Stimulated activated CD4-positive, alpha-beta T cell treated with anti-CD3 and anti-CD28 coated beads, Interleukin-2, amount 100 ng/mL, for 48 hours (primary cell): ENCODE data around the gene ATP6V0E1.

Experiments
- DNase-seq, 2 donors: peaks; one replicate each; pipeline ENCODE4 v3.0.0-alpha.2; 2020

ATP6V0E1 gene

DNA sequence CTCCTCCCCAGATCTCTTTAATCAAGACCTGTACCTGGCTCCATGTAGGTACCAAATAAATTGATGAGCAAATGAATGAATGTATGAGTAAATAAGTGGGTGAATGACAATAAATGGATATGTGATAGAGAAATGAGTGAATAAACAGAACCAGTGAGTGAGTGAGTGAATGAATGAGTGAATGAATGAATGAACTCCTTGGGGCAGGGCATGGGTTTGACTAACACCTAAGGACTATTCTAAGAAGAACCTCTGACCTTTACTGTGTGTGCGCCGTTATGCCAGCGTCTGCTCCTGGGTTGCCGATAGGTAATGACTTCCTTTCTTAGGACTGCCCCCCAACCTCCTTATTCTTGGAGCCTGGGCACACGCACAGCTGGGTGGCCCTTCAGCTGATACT, 26.1 kb upstream of the ATP6V0E1 start:
- no peak for DNase-seq

- peak; percentile 53 to 68 for DNase-seq
Measured at GRCh38 chr5:172958331-172959046, 25.1 kb upstream of the ATP6V0E1 start.

GRCh38 chr5:172959824-172960799, 23.5 kb upstream of the ATP6V0E1 start:
- no peak for DNase-seq

DNA sequence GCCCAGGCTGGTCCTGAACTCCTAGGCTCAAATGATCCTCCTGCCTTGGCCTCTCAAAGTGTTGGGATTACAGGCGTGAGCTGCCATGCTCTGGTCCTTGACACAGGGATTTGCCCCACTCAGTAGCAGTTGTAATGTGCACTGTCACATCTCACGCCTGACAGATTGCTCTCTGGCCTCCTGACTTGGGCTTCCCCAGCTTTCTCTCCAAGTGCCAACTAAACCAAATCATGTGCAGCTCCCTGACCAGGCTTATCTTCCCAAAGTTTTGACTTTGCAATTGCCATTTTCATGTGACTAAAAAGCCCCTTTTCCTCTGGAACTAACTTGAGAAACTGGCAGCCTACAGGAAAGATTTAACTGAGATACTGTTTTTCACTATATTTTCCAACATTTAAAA, 13.7 kb upstream of the ATP6V0E1 start:
- no peak for DNase-seq

DNA sequence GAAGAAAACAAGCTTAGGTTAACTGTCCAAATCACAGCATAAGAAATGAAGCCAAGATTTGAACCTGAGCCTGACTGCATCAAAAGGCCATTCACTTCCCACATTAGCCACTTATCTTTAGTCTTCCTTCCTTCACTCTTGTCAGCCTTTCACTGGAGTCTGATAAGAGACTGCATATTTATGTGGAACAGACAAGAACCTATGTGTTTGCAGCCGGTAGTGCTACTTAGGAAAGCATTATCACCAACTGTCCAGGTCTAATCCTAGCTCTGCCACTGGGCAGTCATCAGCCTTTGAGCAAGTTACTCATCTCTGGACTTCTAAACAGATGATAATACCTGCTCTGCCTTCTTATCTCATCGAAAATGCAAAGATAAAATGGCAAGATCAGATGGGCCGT, 12.1 kb upstream of the ATP6V0E1 start:
- DNase-seq: no peak

GRCh38 chr5:172972552-172972951, 11.0 kb upstream of the ATP6V0E1 start:
- no peak for DNase-seq

DNA sequence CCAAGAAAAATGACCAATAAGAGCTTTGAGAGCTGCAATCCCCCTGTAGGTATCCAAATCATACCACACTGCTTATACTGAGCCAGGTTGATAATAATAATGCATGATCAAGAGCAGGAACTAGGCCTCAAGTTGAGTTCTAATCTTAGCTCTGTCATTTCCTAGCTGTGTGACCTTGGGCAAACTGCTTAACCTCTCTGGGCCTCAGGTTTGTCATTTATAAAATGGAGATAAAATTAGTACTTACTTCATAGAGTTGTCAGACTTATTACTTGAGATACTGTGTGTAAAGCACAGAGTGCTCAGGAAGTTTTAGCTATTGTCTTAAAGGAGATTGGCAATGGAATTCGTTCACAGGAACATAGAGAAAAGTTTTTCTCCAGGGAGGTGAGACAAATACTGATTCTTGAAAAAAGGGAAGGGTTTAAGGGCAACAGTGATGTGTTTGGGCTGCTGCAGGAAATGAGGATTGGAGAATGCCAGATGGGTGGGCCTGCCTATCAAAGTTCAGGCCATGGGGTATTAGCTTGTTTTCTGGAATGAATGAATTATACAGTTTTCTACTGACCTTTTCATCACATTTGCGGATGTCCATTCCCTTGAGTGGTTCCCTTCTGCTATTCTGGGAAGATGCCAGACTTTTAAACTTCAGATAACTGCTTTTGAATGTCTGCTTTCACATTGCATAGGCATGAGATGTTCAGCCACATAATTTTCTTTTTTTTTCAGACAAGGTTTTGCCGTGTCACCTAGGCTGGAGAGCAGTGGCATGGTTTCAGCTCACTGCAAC, 10.2 kb upstream of the ATP6V0E1 start:
- DNase-seq: no peak

GRCh38 chr5:172973931-172974330, 9.6 kb upstream of the ATP6V0E1 start:
- no peak for DNase-seq

DNA sequence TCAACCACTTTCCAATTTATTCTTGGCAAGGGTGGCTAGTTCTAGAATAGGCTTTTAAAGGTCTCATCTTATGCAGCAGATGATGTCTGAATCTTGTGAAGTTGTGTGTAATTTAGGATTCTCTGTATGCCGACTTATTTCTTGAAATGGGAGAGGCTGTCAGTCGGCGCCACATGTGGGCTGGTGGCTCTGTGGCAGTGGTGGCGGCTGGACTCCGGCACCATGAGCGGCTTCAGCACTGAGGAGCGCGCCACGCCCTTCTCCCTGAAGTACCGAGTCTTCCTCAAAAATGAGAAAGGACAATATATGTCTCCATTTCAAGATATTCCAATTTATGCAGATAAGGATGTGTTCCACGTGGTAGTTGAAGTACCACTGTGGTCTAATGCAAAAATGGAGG, 8.3 kb upstream of the ATP6V0E1 start:
- no peak for DNase-seq

- no peak for DNase-seq
Measured at GRCh38 chr5:172979778-172980177, 3.8 kb upstream of the ATP6V0E1 start.

GRCh38 chr5:172981931-172982330, 1.6 kb upstream of the ATP6V0E1 start:
- no peak for DNase-seq

DNA sequence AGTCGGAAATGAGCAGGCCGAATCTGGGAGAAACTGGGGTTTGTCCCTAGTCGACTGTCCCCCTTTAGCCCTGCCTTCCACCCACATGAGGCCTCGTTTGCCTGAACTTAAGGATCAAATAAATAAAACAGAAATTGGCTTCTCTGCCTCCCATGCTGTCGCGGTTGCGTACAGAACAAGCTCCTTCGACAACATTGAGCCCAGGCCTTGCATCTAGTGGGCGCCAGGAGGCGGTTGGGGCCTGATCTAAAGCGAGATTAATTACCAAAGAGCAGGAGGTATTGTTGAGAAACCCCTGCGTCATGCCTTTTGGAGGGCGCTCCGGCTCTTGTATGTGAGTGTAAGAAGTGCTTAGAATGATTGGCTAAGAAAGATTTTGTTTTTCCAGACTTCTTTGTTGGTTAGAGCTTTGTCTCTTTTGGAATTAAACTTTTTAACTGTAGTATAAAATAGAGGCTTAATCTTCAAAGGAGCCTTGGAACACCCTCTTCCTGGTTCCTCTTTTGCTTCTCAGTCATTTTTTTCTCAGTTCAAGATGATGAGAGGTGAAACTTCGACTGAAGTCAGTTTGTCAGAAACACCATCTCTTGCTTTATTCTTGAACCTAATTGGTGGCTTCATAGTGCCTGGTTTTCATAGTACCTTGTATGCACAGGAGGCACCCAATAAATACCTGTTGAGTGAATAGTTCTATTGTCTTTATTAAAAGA, 828 bp downstream of the ATP6V0E1 start:
- DNase-seq: peak; percentile 57 to 60

DNA sequence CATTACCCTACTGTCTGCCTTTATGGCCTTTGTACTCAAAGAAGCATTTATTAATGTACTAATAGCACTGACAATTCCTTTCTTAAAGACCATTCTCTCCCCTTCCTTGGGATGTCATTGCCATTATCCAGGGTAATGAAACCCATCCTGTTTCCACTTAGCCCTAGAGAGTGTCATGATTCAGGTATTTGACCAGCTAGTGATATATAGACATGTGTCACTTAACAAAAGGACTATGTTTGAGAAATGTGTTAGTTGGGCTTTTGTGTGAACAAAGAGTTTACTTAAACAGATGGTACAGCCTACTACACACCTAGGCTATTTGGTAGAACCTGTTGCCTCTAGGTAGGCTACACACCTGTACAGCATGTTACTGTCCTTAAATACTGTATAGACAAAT, 2.0 kb downstream of the ATP6V0E1 start:
- no peak for DNase-seq

DNA sequence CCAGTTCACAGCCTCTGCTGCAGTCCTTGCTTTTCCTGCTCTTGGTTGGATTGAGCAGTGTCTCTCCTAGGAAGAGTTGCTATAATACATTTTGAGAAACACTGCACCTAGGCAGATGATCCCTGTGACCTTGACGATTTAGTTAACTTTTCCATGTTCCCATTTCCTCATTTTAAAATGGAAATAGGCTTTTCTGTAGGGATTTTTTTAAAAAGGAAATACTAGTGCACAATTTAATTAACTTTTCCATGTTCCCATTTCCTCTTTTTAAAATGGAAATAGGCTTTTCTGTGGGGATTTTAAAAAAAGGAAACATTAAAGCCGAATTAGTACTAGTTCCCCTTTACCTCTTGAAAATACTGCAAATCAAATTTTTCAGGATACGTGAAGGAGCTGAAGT, 4.7 kb downstream of the ATP6V0E1 start:
- DNase-seq: no peak

DNA sequence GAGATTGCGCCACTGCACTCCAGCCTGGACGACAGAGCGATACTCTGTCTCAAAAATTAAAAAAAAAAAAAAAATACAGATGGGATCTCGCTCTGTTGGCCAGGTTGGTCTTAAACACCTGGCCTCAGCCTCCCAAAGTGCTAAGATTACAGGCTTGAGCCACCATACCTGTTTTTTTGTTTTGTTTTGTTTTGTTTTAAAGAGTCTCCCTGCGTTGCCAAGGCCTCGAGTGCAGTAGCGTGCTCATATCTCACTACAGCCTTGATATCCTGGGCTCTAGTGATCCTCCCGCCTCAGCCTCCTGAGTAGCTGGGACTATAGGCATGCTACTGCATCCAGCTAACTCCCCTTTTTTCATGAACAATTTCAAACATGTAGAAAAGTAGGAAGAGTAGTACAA, 7.2 kb downstream of the ATP6V0E1 start:
- DNase-seq: no peak

- DNase-seq: no peak
Measured at GRCh38 chr5:172994405-172994804, 10.8 kb downstream of the ATP6V0E1 start.

DNA sequence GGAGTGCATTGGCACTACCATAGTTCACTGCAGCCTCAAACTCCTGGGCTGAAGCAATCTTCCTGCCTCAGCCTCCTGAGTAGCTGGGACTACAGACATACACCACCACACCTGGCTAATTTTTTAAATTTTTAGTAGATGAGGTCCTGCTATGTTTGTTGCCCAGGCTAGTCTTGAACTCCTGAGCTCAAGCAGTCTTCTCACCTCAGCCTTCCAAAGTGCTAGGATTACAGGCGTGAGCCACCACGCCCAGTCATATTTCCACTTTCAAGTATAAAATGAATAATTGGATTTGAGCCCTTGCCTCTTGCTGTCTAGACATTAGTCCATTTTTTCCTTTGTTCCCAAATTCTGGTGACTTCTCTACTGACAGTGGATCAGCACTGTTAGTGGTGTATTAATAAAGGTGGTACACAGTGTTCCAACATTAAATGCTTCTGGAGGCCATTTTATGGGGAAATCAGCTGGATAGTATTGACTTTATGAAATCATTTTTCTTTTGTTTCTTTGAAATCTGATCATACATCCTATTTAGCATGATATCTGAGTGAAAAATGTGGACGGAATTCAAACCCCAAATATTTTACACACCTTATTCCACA, 15.9 kb downstream of the ATP6V0E1 start:
- no peak for DNase-seq

- DNase-seq: no peak
Measured at GRCh38 chr5:172999974-173000373, 16.4 kb downstream of the ATP6V0E1 start.

GRCh38 chr5:173001229-173001841, 17.8 kb downstream of the ATP6V0E1 start:
- no peak for DNase-seq

DNA sequence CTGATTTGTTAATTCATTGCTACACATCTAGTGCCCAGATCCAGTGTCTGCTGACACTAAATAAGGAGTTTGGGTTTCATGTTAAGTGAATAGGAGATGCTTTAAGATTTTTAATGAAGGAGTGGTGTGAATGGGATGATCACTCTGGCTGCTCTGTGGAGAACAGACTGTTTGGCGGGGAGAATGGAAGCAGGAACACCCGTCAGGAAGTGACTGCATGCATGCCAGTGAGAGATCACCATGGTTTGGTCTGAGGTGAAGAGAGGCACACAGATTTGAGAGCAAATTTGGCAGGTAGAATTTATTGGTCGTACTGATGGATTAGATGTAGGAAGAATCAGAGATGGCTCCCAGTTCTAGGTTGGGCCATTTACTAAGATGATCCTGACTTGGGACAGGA, 19.8 kb downstream of the ATP6V0E1 start:
- DNase-seq: no peak

- DNase-seq: no peak
Measured at GRCh38 chr5:173004013-173004412, 20.4 kb downstream of the ATP6V0E1 start.

- no peak for DNase-seq
Measured at GRCh38 chr5:173004447-173004846, 20.9 kb downstream of the ATP6V0E1 start.
